Measurements from ENCODE around the gene GALNT2. TPM values are rescaled to one million over a fixed set of nuclear protein-coding genes. Genes with fewer than 3 reads are reported as not detected.
A peak's percentile ranks its signal among the peaks of the same experiment; 100 is the strongest.

Gene GALNT2
- total and polyA plus RNA-seq, 7 donors, result 43.7 to 88.7 (median 75.7) TPM

- Histone ChIP-seq H3K27me3 (ENCODE audit: insufficient read depth in 3 of 3, low read length in 2 of 3) (no peaks in the 10 kb centered on the region), H3K27ac (no peak overlapping the region), H3K4me3 (no peak overlapping the region), H3K9me3 (no peaks in the 10 kb centered on the region), H3K36me3 (ENCODE audit: insufficient read depth in 1 of 2, low read depth in 1 of 2) (peaks cover 0 to 59% of the 10 kb centered on the region in 2 donors), H3K4me1 (peaks cover 21% of the 10 kb centered on the region)
- ATAC-seq (no peak), DNase-seq (no peak)
- intact Hi-C loops (cut with DNase I), result loop anchor here in 1 of 2 donors (5.0 kb wide), 1 partner anchor 199 kb away; the partner anchor contains the start of gene GALNT2
- TF ChIP-seq, protein P1, sequence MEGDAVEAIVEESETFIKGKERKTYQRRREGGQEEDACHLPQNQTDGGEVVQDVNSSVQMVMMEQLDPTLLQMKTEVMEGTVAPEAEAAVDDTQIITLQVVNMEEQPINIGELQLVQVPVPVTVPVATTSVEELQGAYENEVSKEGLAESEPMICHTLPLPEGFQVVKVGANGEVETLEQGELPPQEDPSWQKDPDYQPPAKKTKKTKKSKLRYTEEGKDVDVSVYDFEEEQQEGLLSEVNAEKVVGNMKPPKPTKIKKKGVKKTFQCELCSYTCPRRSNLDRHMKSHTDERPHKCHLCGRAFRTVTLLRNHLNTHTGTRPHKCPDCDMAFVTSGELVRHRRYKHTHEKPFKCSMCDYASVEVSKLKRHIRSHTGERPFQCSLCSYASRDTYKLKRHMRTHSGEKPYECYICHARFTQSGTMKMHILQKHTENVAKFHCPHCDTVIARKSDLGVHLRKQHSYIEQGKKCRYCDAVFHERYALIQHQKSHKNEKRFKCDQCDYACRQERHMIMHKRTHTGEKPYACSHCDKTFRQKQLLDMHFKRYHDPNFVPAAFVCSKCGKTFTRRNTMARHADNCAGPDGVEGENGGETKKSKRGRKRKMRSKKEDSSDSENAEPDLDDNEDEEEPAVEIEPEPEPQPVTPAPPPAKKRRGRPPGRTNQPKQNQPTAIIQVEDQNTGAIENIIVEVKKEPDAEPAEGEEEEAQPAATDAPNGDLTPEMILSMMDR (IDR thresholded peaks at IDR 0.05), result no peak
- 9 to 25% (median 10%) methylated on average over 2 of the region's 2 CpGs for WGBS, 3 donors
These were observed 199.4 kb downstream of the GALNT2 start for GRCh38 chr1:230266456-230266855.

GRCh38 chr1:230267338-230268065, 200.5 kb downstream of the GALNT2 start:
- Histone ChIP-seq H3K4me3 (no peak overlapping the region), H3K4me1 (peaks cover 21% of the 10 kb centered on the region), H3K27ac (no peak overlapping the region), H3K27me3 (ENCODE audit: insufficient read depth in 3 of 3, low read length in 2 of 3) (no peaks in the 10 kb centered on the region), H3K36me3 (ENCODE audit: insufficient read depth in 1 of 2, low read depth in 1 of 2) (peaks cover 0 to 51% of the 10 kb centered on the region in 2 donors), H3K9me3 (no peaks in the 10 kb centered on the region)
- 93 to 94% (median 94%) methylated on average over 17 of the region's 17 CpGs for WGBS, 3 donors
- no peak for ATAC-seq
- intact Hi-C loops (cut with DNase I), result loop anchor here in 1 of 2 donors (5.0 kb wide), 1 partner anchor 200 kb away; the partner anchor contains the start of gene GALNT2
- no peak for DNase-seq
- TF ChIP-seq, protein P1 (IDR thresholded peaks at IDR 0.05), result no peak

- H3K36me3 ChIP-seq (ENCODE audit: insufficient read depth in 1 of 2, low read depth in 1 of 2), result peaks cover 0 to 40% of the 10 kb centered on the region in 2 donors
- H3K27ac ChIP-seq, result peak overlapping the region; percentile 42
- WGBS, 3 donors, result 55 to 80% (median 58%) methylated on average over 19 of the region's 19 CpGs
These were observed 201.5 kb downstream of the GALNT2 start for GRCh38 chr1:230268371-230269170.

GRCh38 chr1:230270185-230270558, 203.1 kb downstream of the GALNT2 start:
- peaks cover 21% of the 10 kb centered on the region for H3K4me1 ChIP-seq

More at GRCh38 chr1:230268371-230269170, 201.5 kb downstream of the GALNT2 start:
- peak; percentile 49 to 88 (median 72) for ATAC-seq
- H3K4me1 ChIP-seq, result peaks cover 21% of the 10 kb centered on the region
- DNase-seq, result peak in 1 of 2 donors; percentile 72
- TF ChIP-seq, protein P1 (IDR thresholded peaks at IDR 0.05), result peak; percentile 43
- H3K27me3 ChIP-seq (ENCODE audit: insufficient read depth in 3 of 3, low read length in 2 of 3), result no peaks in the 10 kb centered on the region
- H3K9me3 ChIP-seq, result no peaks in the 10 kb centered on the region
- intact Hi-C loops (cut with DNase I), result loop anchor here in 1 of 2 donors (5.0 kb wide), 1 partner anchor 201 kb away; the partner anchor contains the start of gene GALNT2
- H3K4me3 ChIP-seq, result no peak overlapping the region

More at GRCh38 chr1:230270185-230270558, 203.1 kb downstream of the GALNT2 start:
- Histone ChIP-seq H3K36me3 (ENCODE audit: insufficient read depth in 1 of 2, low read depth in 1 of 2) (peaks cover 0 to 37% of the 10 kb centered on the region in 2 donors), H3K27me3 (ENCODE audit: insufficient read depth in 3 of 3, low read length in 2 of 3) (no peaks in the 10 kb centered on the region), H3K9me3 (no peaks in the 10 kb centered on the region), H3K27ac (no peak overlapping the region), H3K4me3 (no peak overlapping the region)
- DNase-seq (no peak), ATAC-seq (no peak)
- intact Hi-C loops (cut with DNase I), result no loop called here
- 92 to 100% (median 97%) methylated on average over 1 of the region's 1 CpG for WGBS, 3 donors
- TF ChIP-seq, protein P1 (IDR thresholded peaks at IDR 0.05), result no peak

Measured in psoas muscle (tissue), 8 donors.